AML-193 (cell line): ENCODE results near the gene LILRA6.
"Not testable (repeated sequence)": the region's sequence is repeated elsewhere in the genome, so short reads cannot be mapped to it uniquely, and the experiment has no call there.

Experiments
- DNase-seq, 2 experiments: peaks; one replicate each; lab custom pipeline; 2025; lab: John Stamatoyannopoulos, UW

LILRA6 gene

DNA sequence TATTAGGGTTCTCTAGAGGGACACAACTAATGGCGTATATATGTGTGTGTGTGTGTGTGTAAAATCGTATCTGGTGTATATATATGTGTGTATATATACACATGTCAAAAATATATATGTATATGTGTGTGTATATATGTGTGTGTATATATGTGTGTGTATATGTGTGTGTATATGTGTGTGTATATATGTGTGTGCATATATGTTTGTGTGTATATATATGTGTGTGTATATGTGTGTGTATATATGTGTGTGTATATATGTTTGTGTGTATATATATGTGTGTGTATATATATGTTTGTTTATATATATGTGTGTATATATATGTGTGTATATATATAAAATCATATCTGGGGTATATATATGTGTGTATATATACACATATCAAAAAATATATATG lies 19.9 kb upstream of the LILRA6 start:
- DNase-seq, result no peak

DNA sequence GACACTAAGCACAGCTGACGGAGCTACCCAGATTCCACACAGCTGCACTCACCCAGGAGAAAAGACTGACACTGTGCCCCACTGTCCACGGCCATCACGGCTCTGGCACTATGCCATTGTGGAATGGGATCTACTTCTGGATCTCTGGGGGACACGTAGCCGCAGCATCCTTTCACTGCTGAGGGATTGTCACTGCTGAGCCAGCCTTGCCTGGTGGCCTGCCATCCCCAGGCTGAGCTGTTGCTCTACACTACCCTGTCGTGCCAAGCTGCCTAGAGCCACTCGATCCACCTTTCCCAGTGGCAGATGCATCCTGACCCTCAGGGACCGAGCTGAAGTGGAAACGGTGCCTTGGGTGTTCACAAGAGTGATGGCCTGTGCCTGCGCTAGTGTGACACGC lies 19.5 kb upstream of the LILRA6 start:
- DNase-seq, result no peak

DNA sequence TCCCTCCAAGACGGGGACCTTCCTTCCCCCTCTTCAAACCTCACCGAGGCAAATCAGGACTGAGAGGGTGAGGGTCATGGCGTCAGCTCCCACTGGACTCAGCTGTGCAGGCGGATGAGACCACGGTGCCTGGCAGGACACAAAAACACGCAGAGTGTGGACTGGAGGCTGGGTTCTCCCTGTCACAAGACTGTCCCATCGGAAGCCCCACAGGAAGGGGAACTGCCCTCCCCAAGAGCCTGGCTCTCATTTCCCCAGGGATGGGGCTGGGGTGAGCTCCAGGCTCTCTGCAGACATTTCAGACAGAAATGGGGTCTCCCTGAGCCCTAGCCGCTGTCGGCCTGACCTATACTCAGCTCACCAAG lies 14.5 kb upstream of the LILRA6 start, which contains the start of gene LILRB5:
TSS of gene LILRB5 (minus strand) at position 158 of the 365 bp plus-strand sequence. CDS start at position 78, 80 bp downstream.
- DNase-seq, result no peak

DNA sequence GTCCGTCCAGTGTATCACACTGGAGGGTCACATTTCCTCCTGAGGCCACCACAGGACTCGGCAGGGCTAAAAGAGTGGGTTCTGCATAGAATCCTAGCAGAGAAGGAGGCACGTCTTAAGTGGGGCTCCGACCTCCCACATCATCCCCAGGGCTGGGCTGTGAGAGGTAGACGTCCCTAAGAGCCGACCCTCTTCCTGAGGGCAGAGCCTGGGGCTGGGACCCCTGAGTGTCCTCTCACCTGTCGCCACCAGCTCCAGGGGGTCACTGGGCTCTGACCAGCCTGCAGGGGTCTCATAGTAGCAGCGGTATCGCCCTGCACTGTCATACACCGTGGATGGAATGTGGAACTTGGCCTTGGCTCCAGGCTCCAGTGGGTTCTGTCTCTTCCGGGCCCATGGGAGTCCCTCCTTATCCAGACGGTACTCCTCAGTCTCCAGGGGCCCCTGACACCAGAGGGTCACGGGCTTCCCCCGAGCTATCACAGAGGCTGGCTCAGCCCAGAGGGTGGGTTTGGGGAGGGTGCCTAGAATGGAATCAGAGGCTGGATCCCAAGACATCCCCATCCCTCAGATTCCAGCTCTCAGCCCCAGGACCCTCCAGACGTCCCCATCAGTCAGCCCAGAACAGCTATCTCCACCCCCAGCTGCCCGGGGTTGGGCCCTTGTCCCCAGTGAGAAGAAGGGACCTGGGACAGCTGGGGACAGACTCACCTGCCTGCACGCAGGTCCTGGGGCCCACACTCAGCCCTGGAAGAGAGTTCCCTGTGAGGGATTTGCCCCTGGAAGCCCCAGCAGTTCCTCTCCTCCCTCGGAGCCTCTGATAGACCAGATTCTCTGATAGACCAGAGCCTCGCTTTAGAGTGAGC lies 13.9 kb upstream of the LILRA6 start:
- no peak for DNase-seq

DNA sequence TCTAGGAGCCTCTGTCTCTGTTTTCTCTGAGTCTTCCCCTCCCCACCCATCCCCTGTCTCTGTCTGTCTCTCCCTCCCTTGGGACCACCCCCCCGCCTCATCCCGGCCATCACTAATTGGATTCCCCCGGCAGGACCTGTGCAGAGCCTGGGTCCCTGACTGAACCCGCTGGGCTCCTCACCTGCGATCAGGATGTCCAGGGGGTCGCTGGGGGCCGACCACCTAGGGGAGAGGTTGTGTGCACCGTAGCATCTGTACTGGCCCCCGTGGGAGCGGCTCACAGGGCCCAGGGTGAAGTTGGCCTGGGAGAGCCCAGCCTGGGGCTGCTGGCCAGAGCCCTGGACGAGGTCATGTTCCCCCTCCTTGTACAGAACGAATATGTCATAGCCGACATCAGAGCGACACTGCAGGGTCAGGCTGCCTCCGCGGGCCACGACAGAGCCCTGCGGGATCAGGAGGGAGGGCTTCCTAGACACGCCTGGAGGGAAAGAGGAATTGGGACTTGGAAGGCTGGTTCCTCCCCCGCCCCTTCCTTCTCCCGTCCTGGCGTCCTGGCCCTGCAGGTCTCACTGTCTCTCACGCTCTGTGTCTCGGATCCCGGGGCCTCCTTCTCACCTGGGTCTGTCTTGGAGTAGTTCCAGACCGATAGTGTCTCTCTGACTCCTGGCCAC lies 12.7 kb upstream of the LILRA6 start:
- DNase-seq, result no peak

DNA sequence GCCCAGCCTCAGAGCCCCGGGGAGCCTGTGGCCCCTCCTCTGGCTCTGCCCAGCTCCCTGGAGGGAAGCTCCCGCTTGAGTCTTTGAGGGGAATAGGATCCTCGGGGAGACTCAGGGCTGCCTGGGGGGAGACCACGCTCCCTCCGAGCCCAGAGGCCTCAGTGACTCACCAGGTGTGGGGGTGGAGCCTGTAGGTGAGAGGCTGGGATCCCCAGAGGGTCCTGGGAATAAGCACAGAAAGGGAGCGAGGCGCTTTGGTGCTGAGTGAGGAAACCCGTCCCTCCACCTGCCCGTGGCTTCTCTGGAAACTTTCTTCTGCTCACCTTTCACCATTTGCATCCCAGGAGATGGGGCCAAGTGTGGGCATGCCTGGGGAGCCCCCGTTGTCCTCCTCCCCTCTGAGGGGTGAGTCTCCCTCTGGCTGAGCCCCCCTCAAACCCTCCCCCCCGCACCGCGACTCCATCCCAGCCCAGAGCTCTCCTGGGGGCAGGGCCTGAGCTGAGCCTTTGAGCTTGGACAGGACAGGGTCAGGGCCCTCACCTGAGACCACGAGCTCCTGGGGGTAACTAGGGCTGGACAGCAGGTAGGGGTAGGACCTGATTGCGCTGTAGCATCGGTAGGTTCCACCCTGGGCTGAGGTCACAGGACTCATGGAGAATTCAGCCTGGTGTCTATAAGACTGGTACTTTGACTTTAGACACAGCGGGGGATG lies 11.8 kb upstream of the LILRA6 start:
- DNase-seq, result no peak

DNA sequence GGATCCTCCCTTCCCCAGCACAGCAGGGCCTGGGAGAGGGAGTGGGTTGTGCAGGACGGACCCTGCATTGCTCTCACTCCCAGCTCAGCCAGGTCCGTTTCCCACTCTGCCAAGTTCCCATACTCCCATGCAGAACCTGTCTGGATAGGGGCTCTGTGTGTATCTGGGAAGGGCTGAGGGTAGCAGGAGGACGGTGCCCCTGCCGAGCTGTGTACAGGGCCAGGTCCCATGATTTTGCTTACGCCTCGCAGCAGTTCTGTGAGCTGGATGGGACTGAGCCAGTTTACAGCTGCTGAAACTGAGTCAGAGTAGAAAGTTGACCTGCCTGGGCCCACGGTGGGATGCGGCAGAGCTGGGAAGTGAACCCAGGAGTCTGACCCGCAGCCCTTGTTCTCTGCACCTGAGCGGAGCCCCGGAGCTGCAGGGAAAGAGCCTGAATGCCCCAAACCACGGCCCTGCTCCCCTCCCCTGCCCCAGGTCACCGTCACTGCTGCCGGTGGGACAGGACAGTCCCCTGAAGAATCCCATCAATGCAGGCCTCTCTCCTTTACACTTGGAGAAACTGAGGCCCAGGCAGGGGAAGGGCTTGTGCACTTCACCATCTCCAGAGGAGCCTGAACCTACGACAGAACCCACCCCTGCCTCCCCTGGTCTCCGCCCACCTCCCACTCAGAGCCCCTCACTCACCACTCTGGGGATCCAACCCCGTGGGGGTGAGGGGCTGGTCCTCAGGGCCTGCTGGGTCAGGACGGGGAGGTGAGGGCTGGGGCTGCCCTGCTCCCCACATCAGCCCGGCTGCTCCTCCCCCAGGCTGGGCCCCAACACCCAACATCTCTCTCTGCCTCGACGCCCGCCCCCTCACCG lies 11.0 kb upstream of the LILRA6 start:
- no peak for DNase-seq

DNA sequence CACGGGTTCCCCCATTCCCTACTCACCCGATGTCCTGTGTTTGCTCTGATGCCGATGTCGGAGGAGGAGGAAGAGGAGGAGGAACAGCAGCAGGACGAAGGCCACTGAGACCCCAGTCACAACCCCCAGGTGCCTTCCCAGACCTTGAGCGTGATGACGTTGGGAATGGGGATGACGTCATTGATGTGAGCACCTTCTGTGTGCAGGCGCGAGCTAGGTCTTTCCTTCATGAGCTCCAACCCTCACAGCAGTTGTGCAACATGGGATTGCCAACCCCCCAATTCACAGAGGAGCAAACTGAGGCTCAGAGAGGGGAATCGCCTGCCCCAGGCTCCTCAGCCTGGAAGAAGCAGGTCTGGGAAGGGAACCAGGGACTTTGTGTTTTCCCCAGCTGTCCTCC lies 10.3 kb upstream of the LILRA6 start:
- DNase-seq, result no peak

DNA sequence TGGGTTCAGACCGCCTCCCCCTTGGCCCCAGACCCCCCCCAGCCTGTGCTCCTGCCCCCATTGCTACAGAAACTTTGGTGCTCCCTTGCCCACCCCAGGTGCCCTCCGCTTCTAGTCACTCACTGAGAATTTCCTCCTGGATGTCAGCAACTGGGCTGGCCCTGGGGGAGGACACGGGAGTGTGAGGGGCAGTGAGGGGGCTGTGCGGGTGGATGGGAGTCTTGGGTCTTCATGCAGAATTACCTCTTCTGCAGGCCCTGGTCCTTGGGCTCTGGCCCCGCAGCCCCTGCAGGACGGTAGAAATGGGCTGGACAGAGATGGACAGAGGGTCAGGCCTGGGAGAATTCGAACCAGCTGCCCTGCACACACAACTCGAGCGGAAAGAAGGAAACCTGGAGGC lies 9.7 kb upstream of the LILRA6 start:
- no peak for DNase-seq

DNA sequence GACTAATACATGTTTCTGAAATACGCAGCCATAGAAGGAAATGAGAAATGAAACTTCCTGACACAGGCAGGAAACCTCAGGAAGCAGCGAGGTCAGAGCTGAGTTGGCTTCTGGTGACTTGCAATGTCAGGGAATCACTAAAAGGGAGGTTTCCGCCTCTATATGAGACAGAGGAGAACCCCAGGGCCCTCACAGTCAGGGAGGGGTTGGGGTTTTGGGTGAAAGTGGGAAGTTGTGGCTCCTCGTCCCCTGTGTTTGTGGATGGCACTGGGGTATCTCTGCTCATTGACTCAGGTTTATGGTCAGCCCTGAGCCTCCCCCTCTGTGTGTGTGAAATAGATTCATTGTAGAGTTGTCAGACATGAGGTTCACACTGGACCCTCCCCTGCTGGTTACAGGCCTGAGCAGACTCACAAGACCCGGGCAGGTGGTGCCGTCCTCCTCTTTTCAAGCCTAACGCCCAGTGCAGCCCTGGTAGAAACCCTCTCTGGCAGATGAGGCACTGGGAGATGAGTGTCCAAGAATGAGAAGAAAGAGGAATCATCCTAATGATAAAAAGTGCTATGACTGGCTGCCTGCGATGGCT lies 5.5 kb upstream of the LILRA6 start:
- peak; percentile 77 to 83 for DNase-seq

DNA sequence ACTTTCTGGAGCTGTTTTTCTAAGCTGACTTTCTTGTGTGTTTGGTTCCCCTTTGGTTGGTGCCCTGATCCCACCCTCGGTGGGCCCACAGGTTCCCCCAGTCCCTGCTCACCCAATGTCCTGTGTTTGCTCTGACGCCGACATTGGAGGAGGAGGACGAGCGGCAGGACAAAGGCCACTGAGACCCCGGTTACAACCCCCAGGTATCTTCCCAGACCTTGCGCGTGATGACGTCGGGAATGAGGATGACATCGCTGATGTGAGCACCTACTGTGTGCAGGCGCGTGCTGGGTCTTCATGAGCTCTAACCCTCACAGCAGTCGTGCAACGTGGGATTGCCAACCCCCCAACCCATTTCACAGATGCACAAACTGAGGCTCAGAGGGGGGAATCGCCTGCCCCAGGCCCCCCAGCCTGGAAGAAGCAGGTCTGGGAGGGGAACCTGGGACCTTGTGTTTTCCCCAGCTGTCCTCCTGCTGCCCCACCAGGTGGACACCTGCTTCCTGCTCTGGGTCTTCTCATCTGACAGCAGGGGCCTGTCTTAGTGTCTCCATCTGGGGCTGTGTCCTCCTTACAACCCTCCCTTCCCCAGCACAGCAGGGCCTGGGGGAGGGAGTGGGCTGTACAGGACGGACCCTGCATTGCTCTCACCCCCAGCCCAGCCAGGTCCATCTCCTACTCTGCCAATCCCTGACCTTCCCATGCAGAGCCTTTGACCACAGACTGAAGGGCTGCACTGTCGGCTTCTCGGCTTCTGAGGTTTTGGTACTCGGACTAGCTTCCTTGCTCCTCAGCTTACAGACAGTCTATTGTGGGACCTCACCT lies 4.7 kb upstream of the LILRA6 start:
- DNase-seq, result no peak

DNA sequence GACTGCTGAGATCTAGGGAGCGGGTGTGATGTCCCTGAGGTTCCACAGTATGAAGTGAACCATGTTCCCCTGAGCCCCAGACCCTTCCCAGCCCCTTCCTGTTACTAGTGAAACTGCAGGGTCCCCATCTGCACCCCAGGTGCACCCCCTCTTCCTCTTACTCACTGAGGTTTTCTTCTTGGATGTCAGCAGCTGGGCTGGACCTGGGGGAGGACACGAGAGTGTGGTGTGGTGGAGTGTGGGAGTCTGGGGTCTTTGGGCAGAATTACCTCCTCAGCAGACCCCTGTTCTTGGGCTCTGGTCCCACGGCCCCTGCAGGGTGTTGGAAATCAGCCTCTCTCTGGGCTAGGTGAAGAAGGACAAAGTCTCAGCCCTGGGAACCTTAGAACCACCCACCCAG lies 3.3 kb upstream of the LILRA6 start:
- DNase-seq, result no peak

DNA sequence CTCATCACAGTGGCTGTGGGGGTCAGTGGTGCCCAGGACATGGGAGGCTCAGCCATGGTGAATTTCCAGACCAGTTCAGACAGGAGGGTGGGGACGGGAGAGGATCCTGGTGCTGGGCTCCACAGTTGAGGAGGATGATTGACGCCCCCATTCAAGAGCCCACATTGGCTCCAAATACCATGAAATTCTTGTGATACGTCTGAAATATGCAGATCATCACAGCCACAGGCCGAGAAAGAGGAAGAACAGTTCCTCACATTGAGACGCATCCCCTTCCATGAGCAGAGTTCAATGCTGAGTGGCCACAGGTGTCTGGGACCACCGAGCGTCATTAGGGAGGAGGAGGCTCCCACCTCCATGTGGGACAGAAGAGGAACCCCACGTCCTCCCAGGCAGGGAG lies 1.2 kb upstream of the LILRA6 start:
- not testable (repeated sequence) for DNase-seq

DNA sequence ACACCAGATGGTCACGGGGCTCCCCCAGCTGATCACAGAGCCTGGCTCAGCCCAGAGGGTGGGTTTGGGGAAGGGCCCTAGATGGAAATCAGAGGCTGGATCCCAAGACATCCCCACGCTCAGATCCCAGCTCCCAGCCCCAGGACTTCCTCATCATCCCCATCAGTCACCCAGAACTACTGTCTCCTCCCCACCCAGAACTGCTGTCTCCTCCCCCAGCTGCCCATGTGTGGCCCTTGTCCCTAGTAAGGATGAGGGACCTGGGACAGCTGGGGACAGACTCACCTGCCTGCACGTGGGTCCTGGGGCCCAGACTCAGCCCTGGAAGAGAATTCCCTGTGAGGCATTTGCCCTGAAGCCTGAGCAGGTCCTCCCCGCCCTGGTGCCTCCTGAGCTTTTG lies 356 bp downstream of the LILRA6 start:
- DNase-seq, result not testable (repeated sequence)

DNA sequence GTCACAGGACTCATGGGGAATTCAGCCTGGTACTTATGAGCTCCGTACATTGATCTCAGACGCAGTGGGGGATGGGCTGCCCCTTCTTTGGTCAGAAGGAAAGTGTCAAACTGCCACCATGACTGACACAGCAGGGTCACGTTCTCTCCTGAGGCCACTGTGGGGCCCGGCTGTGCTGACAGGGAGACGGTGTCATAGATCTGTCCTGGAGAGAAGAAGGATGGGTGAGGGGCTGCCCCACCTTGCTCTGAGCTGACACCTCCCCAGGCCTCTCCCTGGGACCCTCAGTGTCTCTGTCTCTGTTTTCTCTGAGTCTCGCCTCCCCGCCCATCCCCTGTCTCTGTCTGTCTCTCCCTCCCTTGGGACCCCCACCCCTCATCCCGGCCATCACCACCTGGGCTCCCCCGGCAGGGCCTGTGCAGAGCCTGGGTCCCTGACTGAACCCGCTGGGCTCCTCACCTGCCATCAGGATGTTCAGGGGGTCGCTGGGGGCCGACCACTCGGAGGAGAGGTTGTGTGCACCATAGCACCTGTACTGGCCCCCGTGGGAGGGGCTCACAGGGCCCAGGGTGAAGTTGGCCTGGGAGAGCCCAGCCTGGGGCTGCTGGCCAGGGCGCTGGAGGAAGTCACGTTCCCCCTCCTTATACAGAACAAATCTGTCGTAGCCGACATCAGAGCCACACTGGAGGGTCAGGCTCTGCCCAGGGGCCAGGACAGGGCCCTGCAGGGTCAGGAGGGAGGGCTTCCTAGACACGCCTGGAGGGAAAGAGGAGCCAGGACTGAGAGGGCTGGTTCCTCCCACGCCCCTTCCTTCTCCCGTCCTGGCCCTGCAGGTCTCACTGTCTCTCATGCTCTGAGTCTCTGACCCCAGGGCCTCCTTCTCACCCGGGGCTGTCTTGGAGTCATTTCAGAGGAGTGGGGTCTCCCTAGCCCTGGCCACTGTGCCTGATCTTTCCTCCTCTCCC lies 1.9 kb downstream of the LILRA6 start:
- DNase-seq, result not testable (repeated sequence)

DNA sequence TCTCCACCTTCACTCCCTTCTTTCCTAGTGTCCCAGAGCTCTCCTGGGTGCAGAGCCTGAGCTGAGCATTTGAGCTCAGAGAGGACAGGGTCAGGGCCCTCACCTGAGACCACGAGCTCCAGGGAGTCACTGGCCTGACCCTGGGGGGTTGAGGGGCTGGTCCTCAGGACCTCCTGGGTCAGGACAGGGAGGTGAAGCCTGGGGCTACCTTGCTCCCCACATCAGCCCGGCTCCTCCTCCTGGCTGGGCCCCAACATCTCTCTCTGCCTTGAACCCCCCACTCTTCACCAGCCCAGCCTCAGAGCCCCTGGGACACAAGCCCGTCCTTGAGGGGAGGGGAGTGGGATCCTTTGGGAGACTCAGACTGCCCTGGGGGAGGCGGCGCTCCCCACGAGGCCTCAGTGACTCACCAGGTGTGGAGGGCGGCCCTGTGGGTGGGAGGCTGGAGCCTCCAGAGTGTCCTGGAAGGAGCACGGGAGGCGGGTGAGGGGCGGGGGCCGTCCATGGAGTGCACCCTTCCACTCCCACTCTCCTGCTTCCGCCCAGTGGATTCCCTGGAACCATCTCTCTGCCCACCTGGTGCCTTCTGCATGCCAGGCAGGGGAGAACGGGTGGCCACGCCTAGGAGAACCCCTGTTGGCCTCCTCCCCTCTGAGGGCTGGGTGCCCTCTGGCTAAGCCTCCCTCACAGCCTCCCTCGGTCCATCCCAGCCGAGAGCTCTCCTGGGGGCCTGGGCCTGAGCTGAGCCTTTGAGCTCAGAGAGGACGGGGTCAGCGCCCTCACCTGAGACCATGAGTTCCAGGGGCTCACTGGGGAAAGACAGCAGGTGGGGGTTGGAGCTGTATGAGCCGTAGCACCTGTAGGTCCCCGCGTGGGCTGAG lies 2.9 kb downstream of the LILRA6 start:
- DNase-seq, result not testable (repeated sequence)

DNA sequence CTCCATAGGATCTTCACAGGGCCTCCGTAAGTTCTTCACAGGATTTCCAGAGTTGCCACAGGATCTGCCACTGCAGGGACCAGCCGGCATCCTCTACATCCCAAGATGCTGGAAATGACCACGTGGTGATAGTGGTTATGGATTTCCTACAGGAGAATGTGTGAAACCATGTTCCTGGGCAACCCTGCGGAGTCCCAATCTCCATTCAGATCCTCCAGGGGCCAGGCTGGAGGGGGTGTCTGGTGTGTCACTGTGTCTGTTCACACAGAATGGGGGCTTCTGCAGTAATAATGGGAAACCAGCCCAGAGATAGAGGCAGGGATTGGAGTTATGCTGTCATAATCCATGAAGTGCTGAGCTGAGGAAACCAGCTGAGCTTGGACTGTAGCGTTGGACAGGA lies 8.6 kb downstream of the LILRA6 start:
- DNase-seq, result no peak
